ENCODE data around the gene FBN1.

FBN1 gene

DNA sequence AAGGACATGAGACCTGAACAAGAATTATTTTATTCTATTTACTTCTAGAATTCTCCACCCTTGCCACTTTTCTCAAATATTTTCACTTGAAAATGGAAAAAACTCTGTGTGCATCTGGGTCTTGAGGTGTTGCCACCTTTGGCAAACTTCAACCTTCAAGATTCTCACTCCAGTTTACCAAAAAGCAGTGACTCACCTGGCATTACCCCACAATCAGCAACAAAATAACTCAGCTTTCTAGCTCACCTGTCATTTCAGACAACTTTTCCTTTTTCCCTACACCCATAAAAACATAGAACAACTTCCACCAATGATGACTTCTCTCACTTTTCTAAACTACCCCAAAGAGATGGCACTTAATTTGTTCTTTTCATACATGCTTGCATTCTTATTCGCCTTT lies 198.5 kb downstream of the FBN1 start:
- TF ChIP-seq ZBTB7A (IDR thresholded peaks at IDR 0.05; ENCODE audit: low read depth) (no peak), YY1 (IDR thresholded peaks at IDR 0.05; ENCODE audit: low read depth) (no peak), RAD21 (IDR thresholded peaks at IDR 0.05; ENCODE audit: low read depth) (no peak), TEAD4 (IDR thresholded peaks at IDR 0.05) (no peak), NFIC (IDR thresholded peaks at IDR 0.05) (no peak), EGR1 (IDR thresholded peaks at IDR 0.05) (no peak), REST (IDR thresholded peaks at IDR 0.05; ENCODE audit: low read depth) (no peak), USF1 (IDR thresholded peaks at IDR 0.05) (no peak), FOXM1 (IDR thresholded peaks at IDR 0.05; ENCODE audit: borderline replicate concordance, low read depth) (no peak)
- TF ChIP-seq, protein P1, sequence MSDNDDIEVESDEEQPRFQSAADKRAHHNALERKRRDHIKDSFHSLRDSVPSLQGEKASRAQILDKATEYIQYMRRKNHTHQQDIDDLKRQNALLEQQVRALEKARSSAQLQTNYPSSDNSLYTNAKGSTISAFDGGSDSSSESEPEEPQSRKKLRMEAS (IDR thresholded peaks at IDR 0.05), result no peak

GRCh38 chr15:48442011-48442410 lies 203.5 kb downstream of the FBN1 start:
- TF ChIP-seq CEBPB (IDR thresholded peaks at IDR 0.05) (no peak), EGR1 (IDR thresholded peaks at IDR 0.05) (no peak), TEAD4 (IDR thresholded peaks at IDR 0.05) (no peak), FOXM1 (IDR thresholded peaks at IDR 0.05; ENCODE audit: borderline replicate concordance, low read depth) (no peak), RAD21 (IDR thresholded peaks at IDR 0.05; ENCODE audit: low read depth) (no peak), USF1 (IDR thresholded peaks at IDR 0.05) (no peak), EP300 (IDR thresholded peaks at IDR 0.05; ENCODE audit: borderline replicate concordance) (no peak), NFIC (IDR thresholded peaks at IDR 0.05) (no peak), TCF12 (IDR thresholded peaks at IDR 0.05; ENCODE audit: low read depth) (no peak), ZBTB7A (IDR thresholded peaks at IDR 0.05; ENCODE audit: low read depth) (no peak), REST (IDR thresholded peaks at IDR 0.05; ENCODE audit: low read depth) (no peak), TAF1 (IDR thresholded peaks at IDR 0.05; ENCODE audit: low read depth) (no peak)
- TF ChIP-seq, protein P1 (IDR thresholded peaks at IDR 0.05), result no peak

GRCh38 chr15:48440084-48440483 lies 205.4 kb downstream of the FBN1 start:
- TF ChIP-seq, protein P1 (IDR thresholded peaks at IDR 0.05), result no peak
- TF ChIP-seq EGR1 (IDR thresholded peaks at IDR 0.05) (no peak), NFIC (IDR thresholded peaks at IDR 0.05) (no peak), EP300 (IDR thresholded peaks at IDR 0.05; ENCODE audit: borderline replicate concordance) (no peak), USF1 (IDR thresholded peaks at IDR 0.05) (no peak), CEBPB (IDR thresholded peaks at IDR 0.05) (no peak), TEAD4 (IDR thresholded peaks at IDR 0.05) (no peak), TAF1 (IDR thresholded peaks at IDR 0.05; ENCODE audit: low read depth) (no peak), FOXM1 (IDR thresholded peaks at IDR 0.05; ENCODE audit: borderline replicate concordance, low read depth) (no peak), TCF12 (IDR thresholded peaks at IDR 0.05; ENCODE audit: low read depth) (no peak), ZBTB7A (IDR thresholded peaks at IDR 0.05; ENCODE audit: low read depth) (no peak), CREB1 (IDR thresholded peaks at IDR 0.05; ENCODE audit: low read depth) (no peak), YY1 (IDR thresholded peaks at IDR 0.05; ENCODE audit: low read depth) (no peak), REST (IDR thresholded peaks at IDR 0.05; ENCODE audit: low read depth) (no peak), RAD21 (IDR thresholded peaks at IDR 0.05; ENCODE audit: low read depth) (no peak)

GRCh38 chr15:48437178-48437577 lies 208.3 kb downstream of the FBN1 start:
- no peak for TF ChIP-seq ZBTB7A (IDR thresholded peaks at IDR 0.05; ENCODE audit: low read depth)
- no peak for TF ChIP-seq CEBPB (IDR thresholded peaks at IDR 0.05)
- TF ChIP-seq TAF1 (IDR thresholded peaks at IDR 0.05; ENCODE audit: low read depth), result no peak
- no peak for TF ChIP-seq USF1 (IDR thresholded peaks at IDR 0.05)
- TF ChIP-seq FOXM1 (IDR thresholded peaks at IDR 0.05; ENCODE audit: borderline replicate concordance, low read depth), result no peak
- no peak for TF ChIP-seq CREB1 (IDR thresholded peaks at IDR 0.05; ENCODE audit: low read depth)
- no peak for TF ChIP-seq TEAD4 (IDR thresholded peaks at IDR 0.05)
- TF ChIP-seq RAD21 (IDR thresholded peaks at IDR 0.05; ENCODE audit: low read depth), result no peak
- TF ChIP-seq EP300 (IDR thresholded peaks at IDR 0.05; ENCODE audit: borderline replicate concordance), result no peak
- TF ChIP-seq, protein P1 (IDR thresholded peaks at IDR 0.05), result no peak
- TF ChIP-seq YY1 (IDR thresholded peaks at IDR 0.05; ENCODE audit: low read depth), result no peak
- TF ChIP-seq REST (IDR thresholded peaks at IDR 0.05; ENCODE audit: low read depth), result no peak
- TF ChIP-seq EGR1 (IDR thresholded peaks at IDR 0.05), result no peak
- TF ChIP-seq TCF12 (IDR thresholded peaks at IDR 0.05; ENCODE audit: low read depth), result no peak
- no peak for TF ChIP-seq NFIC (IDR thresholded peaks at IDR 0.05)
